HG02884 (cell line): ENCODE data around the gene RPL39L.
"Not testable (repeated sequence)": the region's sequence is repeated elsewhere in the genome, so short reads cannot be mapped to it uniquely, and the experiment has no call there.

Experiments used
- ATAC-seq: cut with Tn5 transposase; IDR thresholded peaks from one replicate; pipeline ENCODE4 v1.9.1; 2021; ENCODE audit warnings: mild to moderate bottlenecking, moderate library complexity; ENCODE audit not compliant: unreplicated experiment

RPL39L gene

DNA sequence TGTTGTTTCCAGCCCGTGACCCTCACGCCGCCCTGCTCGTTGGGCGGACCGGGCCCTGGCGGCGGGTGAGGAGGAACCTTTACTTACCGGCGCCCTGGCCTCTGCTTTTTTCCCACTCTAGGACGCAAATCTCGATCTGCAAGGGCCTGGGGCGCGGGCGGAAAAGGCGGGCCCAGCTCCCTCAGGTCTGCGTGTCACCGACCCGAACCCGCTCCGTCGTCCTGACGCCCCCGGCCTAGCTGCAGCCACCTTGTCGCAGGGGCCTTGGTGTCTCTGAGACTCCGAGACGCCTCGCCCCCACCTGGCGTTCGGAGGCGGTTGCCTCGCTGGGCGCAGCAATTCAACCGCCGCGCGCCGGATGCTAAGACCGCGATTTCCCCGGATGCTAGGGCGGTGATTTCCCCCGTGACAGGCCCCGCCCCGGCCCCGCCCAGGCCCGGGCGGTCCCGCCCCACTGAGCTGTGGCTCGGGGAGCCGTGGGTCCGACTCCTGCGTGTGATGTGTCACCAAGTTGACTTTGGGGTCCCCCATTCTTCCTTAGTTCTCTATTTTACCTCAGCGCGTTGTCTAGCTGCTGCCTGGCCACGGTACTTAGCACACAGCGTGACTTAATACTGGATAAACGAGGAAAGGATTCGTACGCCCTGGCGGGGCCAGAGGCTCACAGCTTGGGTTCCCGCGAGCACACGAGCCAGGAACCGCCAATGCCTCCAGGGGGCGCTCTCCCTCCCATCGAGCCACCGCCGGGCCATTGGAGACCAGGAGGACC is at the start of gene RPL39L:
TSS of gene RPL39L (minus strand) at position 371 of the 769 bp plus-strand sequence. CDS start 18,196 bp downstream, outside the sequence.
- peak; percentile 92 for ATAC-seq

DNA sequence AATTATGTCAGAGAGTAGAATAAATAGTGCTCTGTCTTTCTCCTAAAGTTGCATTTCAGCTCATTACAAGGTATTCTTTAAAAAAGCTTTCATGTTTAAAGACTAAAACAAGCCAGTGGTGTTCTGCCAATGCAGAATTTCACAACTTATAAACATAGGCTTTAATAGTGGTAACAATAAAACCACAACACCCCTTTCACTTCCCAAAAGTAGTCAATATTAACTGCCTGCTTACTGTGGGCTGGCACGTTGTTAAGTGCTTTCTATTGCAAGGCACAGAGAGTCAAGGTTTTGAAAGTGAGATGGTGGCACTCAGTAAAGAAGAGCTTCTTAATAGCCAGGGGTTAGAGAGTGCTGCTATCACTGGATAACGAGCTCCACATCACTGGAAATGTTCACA is 49.6 kb upstream of the RPL39L start:
- no peak for ATAC-seq

DNA sequence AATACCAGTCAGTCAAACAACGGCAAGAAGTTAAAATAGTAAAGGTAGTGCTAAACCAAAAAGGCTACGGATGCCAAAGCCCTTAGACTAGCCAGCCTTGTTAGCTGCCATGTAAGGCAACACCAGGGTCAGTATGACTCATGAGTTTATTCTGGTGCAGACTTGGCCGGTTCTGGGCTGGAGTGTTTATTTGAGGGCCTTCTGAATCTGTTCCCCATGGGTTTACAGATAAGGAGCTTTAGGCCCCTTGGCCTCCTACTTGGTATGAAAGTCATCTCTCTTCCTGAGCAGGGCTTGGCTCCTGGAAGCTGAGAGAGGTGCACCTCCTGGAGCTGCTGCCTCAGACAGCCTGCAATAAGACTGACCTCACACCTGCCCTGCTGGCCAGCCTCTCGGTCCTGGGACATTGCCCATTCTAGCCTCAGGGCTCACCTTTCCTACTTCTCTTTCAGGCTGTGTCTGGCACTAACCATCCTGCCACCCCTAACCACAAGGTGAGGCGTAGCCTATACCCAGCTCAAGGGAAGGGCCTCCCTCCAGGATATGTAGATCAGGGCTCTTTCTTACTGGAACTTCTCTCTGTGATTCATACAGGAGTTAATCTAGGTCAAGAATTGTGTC is 47.6 kb upstream of the RPL39L start:
- ATAC-seq = no peak

DNA sequence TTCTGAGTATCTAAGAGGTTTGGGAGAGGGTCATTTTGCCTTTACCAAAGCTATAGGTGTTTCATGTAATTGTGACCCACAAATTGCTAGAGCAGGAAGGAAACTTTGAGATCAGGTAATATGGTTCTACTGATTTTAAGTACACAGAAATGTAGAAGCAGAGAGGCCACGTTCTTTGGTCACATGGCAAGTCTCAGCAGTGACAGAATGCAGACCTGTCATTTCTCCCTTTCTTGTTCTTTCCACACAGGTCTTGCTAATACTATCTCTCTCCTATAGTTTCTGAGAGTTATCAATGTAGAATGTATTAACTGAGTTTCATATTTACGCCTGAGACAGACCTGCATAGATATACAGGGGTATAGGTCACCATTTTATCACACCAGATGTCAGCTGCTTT is 47.1 kb upstream of the RPL39L start:
- ATAC-seq = no peak

DNA sequence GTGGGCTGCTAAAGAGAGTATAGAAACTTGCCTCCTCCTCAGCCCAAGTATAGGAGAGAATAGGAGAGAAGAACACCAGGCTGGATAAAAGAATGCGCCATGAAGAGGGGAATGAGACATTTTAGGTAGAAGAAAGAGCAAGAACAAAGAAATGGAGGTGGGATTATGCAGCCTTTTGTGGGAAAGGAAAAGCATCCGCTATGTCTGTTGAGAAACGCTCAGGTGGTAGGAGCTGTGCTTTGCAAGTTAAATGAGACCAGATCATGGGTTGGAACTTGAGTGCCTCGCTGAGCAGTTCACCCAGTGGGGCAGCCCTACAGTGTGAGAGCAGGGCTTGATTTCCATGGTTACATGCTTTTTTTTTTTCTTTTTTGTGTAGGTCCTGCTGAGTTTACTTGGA is 46.5 kb upstream of the RPL39L start:
- no peak for ATAC-seq

DNA sequence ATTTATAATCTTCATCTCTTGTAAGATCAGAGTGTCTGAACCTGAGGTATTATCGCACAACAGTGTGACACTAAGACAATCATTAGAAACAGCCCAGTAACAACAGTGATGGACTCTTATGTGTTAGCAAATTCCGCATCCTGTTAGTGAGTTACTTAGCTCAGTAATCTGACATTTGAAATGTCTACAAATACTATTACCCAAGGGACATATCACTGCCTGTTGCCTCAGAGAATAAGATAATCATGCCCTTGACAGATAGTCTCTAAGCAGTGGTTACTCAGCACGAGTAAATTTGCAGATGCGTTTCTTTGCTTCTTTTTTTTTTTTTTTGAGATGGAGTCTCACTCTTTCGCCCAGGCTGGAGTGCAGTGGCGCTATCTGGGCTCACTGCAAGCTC is 44.6 kb upstream of the RPL39L start:
- no peak for ATAC-seq

DNA sequence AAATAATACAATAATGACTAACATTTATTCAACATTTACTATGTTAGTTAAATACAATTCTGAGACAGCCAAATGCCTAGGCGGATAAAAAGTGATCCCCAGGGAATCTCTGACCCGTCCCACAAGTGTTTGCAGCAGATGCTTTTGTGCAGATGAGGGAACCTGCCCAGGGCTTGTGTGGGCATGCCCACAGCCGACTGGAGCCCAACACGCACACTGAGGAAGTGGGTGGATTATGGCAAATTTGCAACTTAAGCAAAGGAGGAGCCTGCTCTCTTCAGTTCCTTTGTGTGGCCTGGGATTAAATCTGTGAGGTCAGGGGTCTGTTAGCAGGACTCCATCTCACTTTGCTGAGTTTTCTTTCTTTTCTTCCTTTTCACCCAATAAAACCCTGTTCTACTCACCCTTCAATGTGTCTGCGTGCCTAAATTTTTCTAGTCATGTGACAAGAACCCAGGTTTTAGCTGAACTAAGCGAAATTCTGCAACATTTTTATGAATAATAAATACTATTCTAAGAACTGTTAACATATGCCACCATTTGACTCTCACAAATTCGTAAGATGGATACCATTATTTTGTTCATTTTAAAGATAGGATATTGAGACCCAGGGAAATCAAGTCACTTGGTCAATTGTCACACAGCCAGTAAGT is 44.0 kb upstream of the RPL39L start:
- no peak for ATAC-seq

DNA sequence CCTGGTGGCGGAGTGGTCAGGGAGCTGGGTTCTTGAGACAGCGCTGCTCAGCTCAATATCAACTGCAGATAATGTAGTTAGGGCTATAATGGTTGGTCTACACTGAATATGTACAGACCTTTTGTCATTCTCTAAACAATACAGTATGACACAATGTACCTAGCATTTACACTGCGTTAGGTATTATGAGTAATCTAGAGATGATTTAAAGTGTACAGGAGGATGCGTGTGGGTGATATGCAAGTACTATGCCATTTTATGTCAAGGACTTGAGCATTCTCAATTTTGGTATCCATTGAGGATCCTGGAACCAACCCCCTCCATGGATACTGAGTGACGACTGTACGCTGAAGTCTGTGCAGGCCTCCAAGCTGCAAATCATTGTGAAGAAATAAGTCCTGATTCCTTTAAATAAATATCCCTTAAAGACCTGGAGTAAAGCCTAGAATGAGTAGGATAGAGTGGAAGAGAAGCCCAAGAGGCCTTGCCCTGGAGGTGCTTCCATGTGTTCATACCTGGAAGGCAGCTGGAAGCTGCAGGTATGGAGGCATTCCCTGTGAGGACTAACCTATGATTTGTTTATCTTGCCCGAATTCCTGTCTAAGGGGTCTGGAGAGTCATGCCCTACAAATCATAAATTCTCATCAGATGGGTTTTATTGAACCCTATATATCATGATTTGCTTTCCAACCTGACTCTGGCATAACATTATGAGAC is 42.3 kb upstream of the RPL39L start:
- no peak for ATAC-seq

DNA sequence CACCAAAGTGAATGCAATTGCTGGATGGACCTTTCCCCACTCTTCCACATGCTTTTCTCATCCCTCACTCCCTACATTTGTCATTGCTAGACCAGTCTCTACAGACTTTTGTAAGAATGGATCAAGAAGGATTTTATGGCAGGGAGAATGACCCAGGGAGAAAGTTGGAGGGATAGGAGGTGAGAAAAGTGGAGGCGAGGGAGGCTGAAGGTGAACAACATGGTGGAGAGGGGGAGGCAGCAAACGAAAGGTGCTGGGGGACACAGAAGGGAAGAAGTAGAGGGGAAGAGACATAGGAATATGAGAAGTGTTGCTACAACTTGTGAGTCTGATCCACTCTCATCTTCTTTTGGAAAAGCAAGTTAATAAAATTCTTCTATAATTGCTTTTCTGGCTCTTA is 33.6 kb upstream of the RPL39L start:
- ATAC-seq = no peak

DNA sequence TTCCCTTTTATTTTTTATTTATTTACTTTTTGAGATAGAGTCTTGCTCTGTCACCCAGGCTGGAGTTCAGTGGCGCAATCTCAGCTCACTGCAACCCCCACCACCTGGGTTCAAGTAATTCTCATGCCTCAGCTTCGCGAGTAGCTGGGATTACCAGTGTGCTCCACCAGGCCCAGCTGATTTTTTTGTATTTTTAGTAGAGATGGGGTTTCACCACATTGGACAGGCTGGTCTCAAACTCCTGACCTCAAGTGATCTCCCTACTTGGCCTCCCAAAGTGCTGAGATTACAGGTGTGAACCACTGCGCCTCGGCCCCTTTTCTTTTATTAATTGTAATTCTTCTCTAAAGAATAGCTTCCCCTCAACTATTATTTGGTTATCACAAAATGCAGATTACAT is 31.6 kb upstream of the RPL39L start:
- ATAC-seq = not testable (repeated sequence)

DNA sequence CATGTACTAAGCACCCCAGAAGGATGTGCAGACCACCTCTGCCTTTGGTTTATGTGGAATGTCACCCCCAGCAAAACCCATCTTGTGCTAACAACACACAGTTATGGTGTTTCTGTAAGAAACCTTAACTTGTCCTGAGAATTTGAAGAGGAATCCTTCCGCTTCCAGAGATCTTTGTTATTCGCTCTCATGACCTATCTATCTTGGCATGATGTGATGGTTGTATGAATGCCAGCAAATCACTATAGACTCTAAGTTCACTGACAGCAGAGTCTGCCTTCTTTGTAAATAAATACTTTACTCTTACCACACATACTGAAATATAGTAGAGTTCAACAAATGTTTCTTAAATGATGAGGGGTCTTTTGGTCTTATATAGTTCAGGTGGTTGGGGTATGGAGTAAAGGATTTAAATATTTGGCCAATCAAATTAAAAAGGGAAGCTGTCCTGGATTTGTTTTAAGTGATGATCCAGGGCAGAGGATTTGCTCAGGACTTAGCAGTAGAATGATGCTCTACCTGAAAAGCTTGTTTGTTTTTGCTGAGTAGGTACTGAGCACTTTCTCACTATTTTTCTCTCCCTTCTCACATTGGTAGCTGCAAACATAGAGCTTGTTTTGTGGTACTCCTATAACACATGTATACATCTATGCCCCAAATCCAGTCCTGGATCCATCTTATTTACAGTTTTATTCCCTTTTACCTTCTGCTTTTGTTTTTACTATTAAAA is 30.1 kb upstream of the RPL39L start:
- no peak for ATAC-seq

DNA sequence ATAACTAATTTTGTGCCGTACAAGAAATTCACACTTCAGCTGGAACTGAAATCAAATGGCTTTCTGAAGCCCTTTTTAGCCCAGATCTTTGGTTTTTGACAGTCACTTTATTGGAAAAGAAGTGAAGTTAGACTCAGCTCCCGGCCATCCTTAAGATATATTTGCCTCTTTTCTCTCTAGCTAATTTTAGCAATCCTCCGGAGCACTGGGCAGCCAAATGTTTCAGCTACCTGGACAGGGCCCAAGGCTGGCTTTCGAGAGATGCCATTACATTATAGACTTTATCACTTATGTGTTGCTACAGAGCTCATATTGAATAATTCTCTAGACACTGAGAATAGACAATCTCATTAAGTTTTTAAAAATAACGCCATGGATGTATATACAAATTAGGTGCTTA is 28.5 kb upstream of the RPL39L start:
- ATAC-seq = no peak

DNA sequence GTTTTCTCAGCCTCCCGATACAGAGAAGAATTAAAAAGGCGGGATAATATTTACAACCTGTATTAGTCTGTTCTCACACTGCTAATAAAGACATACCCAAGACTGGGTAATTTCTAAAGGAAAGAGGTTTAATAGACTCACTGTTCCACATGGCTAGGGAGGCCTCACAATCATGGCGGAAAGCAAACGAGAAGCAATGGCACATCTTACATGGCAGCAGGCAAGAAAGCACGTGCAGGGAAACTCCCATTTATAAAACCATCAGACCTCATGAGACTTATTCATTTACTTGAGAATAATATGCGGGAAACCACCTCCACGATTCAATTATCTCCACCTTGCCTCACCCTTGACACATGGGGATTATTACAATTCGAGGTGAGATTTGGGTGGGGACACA is 27.5 kb upstream of the RPL39L start:
- ATAC-seq = no peak

DNA sequence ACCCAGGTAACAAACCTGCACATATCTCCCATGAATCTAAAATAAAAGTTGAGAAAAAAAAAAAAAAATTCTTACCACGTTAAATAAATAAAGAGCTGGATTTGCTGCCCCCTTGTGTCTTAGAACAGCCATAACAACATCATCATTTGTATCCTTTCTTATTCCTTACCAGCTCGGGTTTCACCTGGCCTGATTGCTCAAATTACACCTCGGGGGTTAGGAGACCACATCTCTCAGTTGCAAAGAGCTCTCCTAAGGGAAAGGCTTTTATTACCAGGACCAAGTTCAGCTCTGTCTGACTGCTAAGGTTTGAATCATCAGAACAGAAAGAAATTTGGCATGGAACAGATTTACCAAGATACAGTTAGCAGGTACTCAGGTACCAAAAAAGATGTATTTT is 25.8 kb upstream of the RPL39L start:
- no peak for ATAC-seq

DNA sequence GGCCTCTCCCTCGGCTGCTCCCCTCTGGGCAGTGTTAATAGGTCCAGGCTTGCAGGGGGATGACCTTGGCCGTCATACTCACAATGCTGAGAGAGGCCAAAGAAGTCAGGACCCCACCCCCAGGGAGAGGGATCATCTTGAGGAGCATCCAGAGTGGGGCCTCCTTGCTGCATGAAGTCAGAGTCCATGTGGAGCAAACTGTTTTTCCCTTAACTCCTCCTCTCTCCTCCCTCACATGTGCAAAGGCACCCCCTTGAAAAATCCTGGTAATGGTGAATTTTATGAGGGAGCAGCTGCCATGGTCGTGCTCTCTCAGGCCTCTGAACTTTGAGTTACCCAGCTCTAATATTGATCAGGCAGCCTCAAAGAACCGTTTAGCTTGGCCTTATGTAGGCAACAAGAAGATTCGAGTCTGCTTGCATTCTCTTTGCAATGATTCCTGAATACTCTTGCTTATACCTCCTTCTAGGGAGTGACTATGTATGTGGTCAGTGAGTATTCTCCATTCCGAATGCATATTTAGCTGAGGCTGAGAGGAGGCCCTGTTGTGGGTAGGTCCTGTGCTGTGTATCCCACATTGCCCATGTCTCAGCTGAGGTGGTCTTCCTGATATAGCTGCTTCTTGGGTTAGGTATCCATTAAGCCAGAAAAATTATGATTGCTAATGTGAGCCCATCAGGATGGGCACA is 23.1 kb upstream of the RPL39L start:
- no peak for ATAC-seq

DNA sequence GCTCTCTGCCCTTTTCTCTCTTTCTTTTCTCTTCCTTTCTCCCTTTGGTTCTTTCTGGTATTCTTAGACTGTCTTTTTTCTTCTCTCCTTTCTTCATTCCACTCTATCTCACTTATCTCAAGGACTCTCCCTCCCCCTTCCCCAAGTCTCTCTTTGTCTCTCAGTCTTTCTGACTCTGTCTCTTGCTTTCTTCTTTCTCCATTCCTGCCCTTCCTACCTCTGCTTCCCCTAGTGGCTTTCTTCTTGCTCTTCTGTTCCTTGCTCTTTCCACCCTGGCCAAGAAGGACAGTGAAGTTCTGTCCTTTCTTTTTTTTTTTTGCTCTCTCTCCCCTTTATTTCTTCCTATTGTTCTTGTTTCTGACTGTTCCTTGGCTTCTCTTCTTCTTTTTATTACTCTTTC is 22.3 kb upstream of the RPL39L start:
- ATAC-seq = no peak

DNA sequence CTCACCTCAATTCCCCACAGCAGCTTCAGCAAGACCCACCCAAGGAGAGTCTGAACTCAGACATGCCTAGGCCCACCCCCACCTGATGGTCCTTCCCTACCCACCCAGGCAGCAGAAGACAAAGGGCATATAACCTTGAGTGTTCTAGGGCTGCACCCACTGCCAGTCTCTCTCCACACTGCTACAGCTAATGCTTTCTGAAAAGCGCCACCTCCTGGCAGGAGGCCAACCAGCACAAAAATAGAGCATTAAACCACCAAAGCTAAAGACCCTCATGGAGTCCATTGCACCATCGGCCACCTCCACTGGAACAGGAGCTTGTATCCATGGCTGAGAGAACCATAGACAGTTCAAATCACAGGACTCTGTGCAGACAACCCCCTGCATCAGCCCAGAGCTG is 11.3 kb upstream of the RPL39L start:
- ATAC-seq = no peak

DNA sequence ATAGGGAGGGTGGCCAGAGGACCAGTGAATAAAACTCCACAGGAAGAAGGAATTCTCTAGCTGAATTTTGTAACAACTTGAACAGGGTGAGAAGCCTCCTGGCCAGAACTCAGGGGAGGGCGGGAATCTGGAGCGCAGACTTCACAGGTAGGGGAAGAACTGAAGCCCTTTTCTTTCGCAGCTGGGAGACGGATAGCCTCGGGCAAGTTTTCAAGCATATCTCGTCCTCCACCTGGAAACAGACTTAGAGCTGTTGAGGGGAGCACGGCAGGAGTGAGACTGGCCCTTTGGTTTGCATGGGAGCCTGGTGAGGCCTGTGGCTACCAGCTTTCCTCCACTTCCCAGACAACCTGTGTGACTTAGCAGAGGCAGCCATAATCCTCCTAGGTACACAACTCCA is 10.9 kb upstream of the RPL39L start:
- no peak for ATAC-seq

DNA sequence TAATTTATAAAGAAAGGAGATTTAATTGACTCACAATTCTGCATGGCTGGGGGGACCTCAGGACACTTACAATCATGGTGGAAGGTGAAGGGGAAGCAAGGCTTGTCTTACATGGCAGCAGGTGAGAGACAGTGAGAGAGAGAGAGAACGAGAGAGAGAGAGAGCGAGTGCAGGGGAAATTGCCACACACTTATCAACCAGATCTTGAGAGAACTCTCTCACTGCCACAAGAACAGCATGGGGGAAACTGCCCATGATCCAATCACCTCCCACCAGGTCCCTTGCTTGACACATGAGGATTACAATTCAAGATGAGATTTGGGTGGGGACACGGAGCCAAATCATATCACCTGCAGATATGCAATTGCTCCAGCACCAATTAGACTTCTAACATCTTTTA is 7.1 kb upstream of the RPL39L start:
- ATAC-seq = no peak

DNA sequence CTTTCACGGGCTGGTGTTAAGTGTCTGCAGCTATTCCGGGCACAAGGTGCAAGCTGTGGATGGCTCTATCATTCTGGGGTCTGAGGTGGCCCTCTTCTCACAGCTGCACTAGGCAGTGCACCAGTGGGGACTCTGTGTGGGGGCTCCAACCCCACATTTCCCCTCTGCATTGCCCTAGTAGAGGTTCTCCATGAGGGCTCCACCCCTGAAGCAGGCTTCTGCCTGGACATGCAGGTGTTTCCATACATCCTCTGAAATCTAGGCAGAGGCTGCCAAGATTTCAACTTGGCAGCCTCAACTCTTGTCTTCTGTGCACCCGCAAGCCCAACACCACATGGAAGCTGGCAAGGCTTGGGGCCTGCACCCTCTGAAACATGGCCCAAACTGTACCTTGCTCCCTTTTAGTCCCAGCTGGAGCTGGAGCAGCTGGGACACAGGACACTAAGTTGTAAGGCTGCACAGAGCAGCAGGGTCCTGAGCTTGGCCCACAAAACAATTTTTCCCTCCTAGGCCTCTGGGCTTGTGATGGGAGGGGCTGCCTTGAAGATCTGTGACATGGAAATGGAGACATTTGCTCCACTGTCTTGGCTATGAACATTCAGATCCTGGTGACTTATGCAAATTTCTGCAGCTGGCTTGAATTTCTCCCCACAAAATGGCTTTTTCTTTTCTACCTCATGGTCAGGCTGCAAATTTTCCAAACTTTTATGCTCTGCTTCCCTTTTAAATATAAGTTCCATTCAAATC is 6.0 kb upstream of the RPL39L start:
- ATAC-seq = no peak
